ENCODE data around the gene S100A16.

The S100A16 gene

GRCh38 chr1:153655333-153655732 is 42.4 kb upstream of the S100A16 start:
- no peak for TF ChIP-seq CTCF (IDR thresholded peaks at IDR 0.05; ENCODE audit: insufficient read depth, missing control alignments)
- FAIRE-seq (no peak), DNase-seq (ENCODE audit: insufficient read length, low spot score) (no peak)

- TF ChIP-seq CTCF (IDR thresholded peaks at IDR 0.05; ENCODE audit: insufficient read depth, missing control alignments): no peak
- DNase-seq (ENCODE audit: insufficient read length, low spot score) (no peak), FAIRE-seq (no peak)
Observed at GRCh38 chr1:153652805-153653500, 40.0 kb upstream of the S100A16 start.

- DNase-seq (ENCODE audit: insufficient read length, low spot score): no peak
- TF ChIP-seq CTCF (IDR thresholded peaks at IDR 0.05; ENCODE audit: insufficient read depth, missing control alignments): no peak
- FAIRE-seq: no peak
Observed at GRCh38 chr1:153651771-153652170, 38.8 kb upstream of the S100A16 start.

- no peak for DNase-seq (ENCODE audit: insufficient read length, low spot score)
- FAIRE-seq: no peak
- no peak for TF ChIP-seq CTCF (IDR thresholded peaks at IDR 0.05; ENCODE audit: insufficient read depth, missing control alignments)
Observed at GRCh38 chr1:153649863-153650235, 36.9 kb upstream of the S100A16 start.

GRCh38 chr1:153649137-153649862 is 36.4 kb upstream of the S100A16 start:
- FAIRE-seq: no peak
- no peak for DNase-seq (ENCODE audit: insufficient read length, low spot score)

GRCh38 chr1:153648000-153648643 is 35.2 kb upstream of the S100A16 start:
- FAIRE-seq (no peak), DNase-seq (ENCODE audit: insufficient read length, low spot score) (no peak)
- no peak for TF ChIP-seq CTCF (IDR thresholded peaks at IDR 0.05; ENCODE audit: insufficient read depth, missing control alignments)

More at GRCh38 chr1:153649137-153649862, 36.4 kb upstream of the S100A16 start:
- no peak for TF ChIP-seq CTCF (IDR thresholded peaks at IDR 0.05; ENCODE audit: insufficient read depth, missing control alignments)

- no peak for FAIRE-seq
- no peak for TF ChIP-seq CTCF (IDR thresholded peaks at IDR 0.05; ENCODE audit: insufficient read depth, missing control alignments)
- no peak for DNase-seq (ENCODE audit: insufficient read length, low spot score)
Observed at GRCh38 chr1:153647346-153647714, 34.4 kb upstream of the S100A16 start.

Data from D721Med (cell line).